ENCODE measurements around the gene OR10W1. TPM values are rescaled to one million over a fixed set of nuclear protein-coding genes. Genes with fewer than 3 reads are reported as not detected.

Gene OR10W1
- total RNA-seq, 5 donors from 2014 or later (not counting 1 experiment from before 2014, with no cell fraction given), result not detected

DNA sequence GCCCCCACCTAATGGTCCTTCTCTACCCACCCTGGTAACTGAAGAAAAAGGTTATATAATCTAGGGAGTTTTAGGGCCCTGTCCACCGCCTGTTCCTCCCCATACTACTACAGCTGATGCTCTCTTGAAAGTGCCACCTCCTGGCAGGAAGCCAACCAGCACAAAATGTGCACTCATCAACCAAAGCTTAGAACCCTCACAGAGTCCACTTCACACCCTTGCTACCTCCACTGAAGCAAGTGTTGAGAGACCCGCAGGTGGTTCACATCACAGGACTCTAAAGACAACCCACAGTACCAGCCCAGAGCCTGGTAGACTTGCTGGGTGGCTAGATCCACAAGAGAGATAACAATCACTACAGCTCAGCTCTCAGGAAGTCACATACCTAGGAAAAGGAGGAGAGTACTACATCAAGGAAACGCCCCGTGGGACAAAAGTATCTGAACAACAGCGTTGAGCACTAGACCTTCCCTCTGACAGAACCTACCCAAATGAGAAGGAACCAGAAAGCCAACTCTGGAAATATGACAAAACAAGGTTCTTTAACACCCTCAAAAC lies 17.5 kb upstream of the OR10W1 start:
- Mint-ChIP-seq H3K27ac (no peak overlapping the region), H3K4me3 (no peak overlapping the region), H3K4me1 (peaks cover 4 to 7% (median 7%) of the 10 kb centered on the region in 3 donors), H3K9me3 (peaks cover 0 to 5% (median 0%) of the 10 kb centered on the region in 3 donors), H3K27me3 (peaks cover 9% of the 10 kb centered on the region in 2 donors), H3K36me3 (no peaks in the 10 kb centered on the region)
- Histone ChIP-seq H3K4me1 (ENCODE audit: control insufficient read depth in 1 of 2, extremely low read depth in 1 of 2, insufficient read depth in 2 of 2, low read length in 2 of 2) (no peaks in the 10 kb centered on the region), H3K9me3 (no peaks in the 10 kb centered on the region), H3K4me3 (ENCODE audit: control insufficient read depth in 1 of 2, extremely low read depth in 1 of 2, low read length in 1 of 2) (no peak overlapping the region), H3K27ac (ENCODE audit: low read length) (no peak overlapping the region), H3K27me3 (replicated peaks in 1 of 2; ENCODE audit: control insufficient read depth in 2 of 2, extremely low read depth in 1 of 2, insufficient read depth in 2 of 2, low read length in 1 of 2) (peaks cover 0 to 13% of the 10 kb centered on the region in 2 experiments), H3K36me3 (ENCODE audit: control insufficient read depth in 2 of 2, extremely low read depth in 1 of 2, insufficient read depth in 1 of 2, low read length in 1 of 2) (no peaks in the 10 kb centered on the region)
- no peak for ATAC-seq (replicated peaks in 1 of 4)
- no peak for DNase-seq
- WGBS (ENCODE audit: insufficient coverage), result 80% methylated on average over 1 of the region's 5 CpGs
- CTCF ChIA-PET, result no interaction called here
- POLR2A ChIA-PET, result no interaction called here

DNA sequence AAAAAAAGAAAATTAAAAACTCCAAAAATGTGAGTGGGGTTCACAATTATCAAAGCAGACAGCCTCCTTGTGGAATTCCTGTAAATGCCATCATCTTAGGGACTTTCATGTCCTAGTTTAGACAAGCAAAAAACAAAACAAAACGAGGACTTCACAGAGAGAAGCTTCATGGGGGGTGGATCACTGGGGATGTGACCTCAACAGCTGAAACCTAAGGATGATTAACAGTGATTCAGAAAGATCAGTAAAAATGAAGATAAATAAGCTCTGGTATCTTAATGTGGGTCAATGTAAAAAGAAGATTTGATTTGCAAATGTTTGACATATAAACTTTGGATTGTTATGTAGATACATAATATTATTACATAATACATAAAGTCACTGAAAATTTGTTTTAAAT lies 8.1 kb upstream of the OR10W1 start:
- WGBS (ENCODE audit: insufficient coverage), result no CpG with 5 or more reads among the region's 1 CpG
- no peaks in the 10 kb centered on the region for H3K9me3 ChIP-seq
- H3K36me3 ChIP-seq (ENCODE audit: control insufficient read depth in 2 of 2, extremely low read depth in 1 of 2, insufficient read depth in 1 of 2, low read length in 1 of 2), result no peaks in the 10 kb centered on the region
- POLR2A ChIA-PET, result no interaction called here
- H3K27ac ChIP-seq (ENCODE audit: low read length), result no peak overlapping the region
- ATAC-seq (replicated peaks in 1 of 4), result no peak
- no peak overlapping the region for H3K4me3 ChIP-seq (ENCODE audit: control insufficient read depth in 1 of 2, extremely low read depth in 1 of 2, low read length in 1 of 2)
- Mint-ChIP-seq H3K9me3 (peaks cover 0 to 4% (median 3%) of the 10 kb centered on the region in 3 donors), H3K36me3 (no peaks in the 10 kb centered on the region), H3K4me1 (no peaks in the 10 kb centered on the region), H3K4me3 (no peak overlapping the region), H3K27ac (no peak overlapping the region), H3K27me3 (peaks cover 11 to 19% of the 10 kb centered on the region in 2 donors)
- DNase-seq, result no peak
- CTCF ChIA-PET, result no interaction called here
- H3K4me1 ChIP-seq (ENCODE audit: control insufficient read depth in 1 of 2, extremely low read depth in 1 of 2, insufficient read depth in 2 of 2, low read length in 2 of 2), result no peaks in the 10 kb centered on the region
- H3K27me3 ChIP-seq (replicated peaks in 1 of 2; ENCODE audit: control insufficient read depth in 2 of 2, extremely low read depth in 1 of 2, insufficient read depth in 2 of 2, low read length in 1 of 2), result no peaks in the 10 kb centered on the region

DNA sequence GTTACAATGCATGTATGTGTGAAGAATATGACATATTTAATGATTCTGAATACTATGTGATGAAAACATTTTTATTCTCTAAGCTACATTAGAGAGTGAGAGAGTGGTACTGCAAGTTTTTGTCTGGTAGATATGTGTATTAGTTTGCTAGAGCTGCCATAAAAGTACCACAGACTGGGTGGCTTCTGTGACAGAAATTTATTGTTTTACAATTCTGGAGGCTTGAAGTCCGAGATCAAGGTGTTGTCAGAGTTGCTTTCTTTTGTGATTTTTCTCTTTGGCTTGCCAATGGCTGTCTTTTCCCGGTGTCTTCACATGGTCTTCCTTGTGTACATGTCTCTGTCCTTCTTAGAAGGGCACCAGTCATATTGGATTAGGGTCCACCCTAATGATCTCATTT lies 6.9 kb upstream of the OR10W1 start:
- 67% methylated on average over 1 of the region's 2 CpGs for WGBS (ENCODE audit: insufficient coverage)

DNA sequence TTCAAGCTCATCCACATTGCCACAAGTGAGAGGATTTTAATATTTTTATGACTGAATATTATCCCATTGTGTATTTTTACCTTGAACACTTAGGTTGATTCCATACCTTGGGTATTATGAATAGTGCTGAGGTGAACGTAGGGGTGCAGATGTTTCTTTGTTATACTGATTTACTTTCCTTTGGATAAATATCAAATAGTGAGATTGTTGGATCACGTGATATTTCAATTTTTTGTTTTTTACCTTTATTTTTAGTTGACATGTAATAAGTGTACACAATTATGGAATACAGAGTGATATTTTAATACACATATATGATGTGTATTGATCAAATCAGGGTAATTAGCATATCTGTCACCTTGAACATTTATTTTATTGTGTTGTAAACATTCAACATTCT lies 8.1 kb downstream of the OR10W1 start:
- H3K27me3 Mint-ChIP-seq, result peaks cover 0 to 21% of the 10 kb centered on the region in 2 donors
- no peak overlapping the region for H3K4me3 Mint-ChIP-seq
- CTCF ChIA-PET, result no interaction called here
- no peak overlapping the region for H3K27ac Mint-ChIP-seq
- no CpG with 5 or more reads among the region's 2 CpGs for WGBS (ENCODE audit: insufficient coverage)
- no peak for ATAC-seq (replicated peaks in 1 of 4)
- Histone ChIP-seq H3K36me3 (ENCODE audit: control insufficient read depth in 2 of 2, extremely low read depth in 1 of 2, insufficient read depth in 1 of 2, low read length in 1 of 2) (no peaks in the 10 kb centered on the region), H3K4me3 (ENCODE audit: control insufficient read depth in 1 of 2, extremely low read depth in 1 of 2, low read length in 1 of 2) (no peak overlapping the region), H3K27ac (ENCODE audit: low read length) (no peak overlapping the region), H3K4me1 (ENCODE audit: control insufficient read depth in 1 of 2, extremely low read depth in 1 of 2, insufficient read depth in 2 of 2, low read length in 2 of 2) (no peaks in the 10 kb centered on the region), H3K9me3 (no peaks in the 10 kb centered on the region), H3K27me3 (replicated peaks in 1 of 2; ENCODE audit: control insufficient read depth in 2 of 2, extremely low read depth in 1 of 2, insufficient read depth in 2 of 2, low read length in 1 of 2) (no peaks in the 10 kb centered on the region)
- peaks cover 4 to 12% (median 10%) of the 10 kb centered on the region in 3 donors for H3K9me3 Mint-ChIP-seq
- POLR2A ChIA-PET, result no interaction called here
- H3K36me3 Mint-ChIP-seq, result no peaks in the 10 kb centered on the region
- no peak for DNase-seq
- no peaks in the 10 kb centered on the region for H3K4me1 Mint-ChIP-seq

More for the DNA sequence above, 6.9 kb upstream of the OR10W1 start:
- H3K27ac ChIP-seq (ENCODE audit: low read length), result no peak overlapping the region
- no peak for ATAC-seq (replicated peaks in 1 of 4)
- no peak for DNase-seq
- no peak overlapping the region for H3K4me3 ChIP-seq (ENCODE audit: control insufficient read depth in 1 of 2, extremely low read depth in 1 of 2, low read length in 1 of 2)
- CTCF ChIA-PET, result no interaction called here
- H3K36me3 Mint-ChIP-seq, result no peaks in the 10 kb centered on the region
- H3K9me3 Mint-ChIP-seq, result peaks cover 0 to 4% (median 3%) of the 10 kb centered on the region in 3 donors
- no peaks in the 10 kb centered on the region for H3K9me3 ChIP-seq
- H3K27ac Mint-ChIP-seq, result no peak overlapping the region
- H3K4me3 Mint-ChIP-seq, result no peak overlapping the region
- peaks cover 5 to 13% of the 10 kb centered on the region in 2 donors for H3K27me3 Mint-ChIP-seq
- H3K36me3 ChIP-seq (ENCODE audit: control insufficient read depth in 2 of 2, extremely low read depth in 1 of 2, insufficient read depth in 1 of 2, low read length in 1 of 2), result no peaks in the 10 kb centered on the region
- no peaks in the 10 kb centered on the region for H3K27me3 ChIP-seq (replicated peaks in 1 of 2; ENCODE audit: control insufficient read depth in 2 of 2, extremely low read depth in 1 of 2, insufficient read depth in 2 of 2, low read length in 1 of 2)
- H3K4me1 ChIP-seq (ENCODE audit: control insufficient read depth in 1 of 2, extremely low read depth in 1 of 2, insufficient read depth in 2 of 2, low read length in 2 of 2), result no peaks in the 10 kb centered on the region
- POLR2A ChIA-PET, result no interaction called here
- H3K4me1 Mint-ChIP-seq, result no peaks in the 10 kb centered on the region

DNA sequence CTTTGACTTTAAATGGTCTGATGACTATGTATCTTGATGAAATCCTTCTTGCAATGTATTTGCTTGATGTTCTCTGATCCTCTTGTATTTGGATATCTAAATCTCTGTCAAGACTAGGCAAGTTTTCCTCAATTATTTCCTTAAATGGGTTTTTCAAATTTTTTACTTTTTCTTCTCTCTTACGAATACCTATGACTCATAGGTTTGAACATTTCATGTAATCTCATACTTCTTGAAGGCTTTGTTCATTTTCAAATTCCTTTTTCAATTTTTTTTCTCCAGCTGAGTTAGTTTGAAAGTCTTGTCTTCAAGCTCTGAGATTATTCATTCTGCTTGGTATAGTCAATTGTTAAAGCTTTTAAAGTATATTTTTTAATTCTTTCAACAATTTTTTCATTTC lies 13.1 kb downstream of the OR10W1 start:
- no peaks in the 10 kb centered on the region for H3K4me1 ChIP-seq (ENCODE audit: control insufficient read depth in 1 of 2, extremely low read depth in 1 of 2, insufficient read depth in 2 of 2, low read length in 2 of 2)
- Mint-ChIP-seq H3K4me3 (no peak overlapping the region), H3K36me3 (no peaks in the 10 kb centered on the region), H3K4me1 (no peaks in the 10 kb centered on the region), H3K27ac (no peak overlapping the region), H3K9me3 (peaks cover 13 to 25% (median 21%) of the 10 kb centered on the region in 3 donors), H3K27me3 (peaks cover 0 to 18% of the 10 kb centered on the region in 2 donors)
- POLR2A ChIA-PET, result no interaction called here
- CTCF ChIA-PET, result no interaction called here
- ATAC-seq (replicated peaks in 1 of 4) (no peak), DNase-seq (no peak)
- no CpG with 5 or more reads among the region's 1 CpG for WGBS (ENCODE audit: insufficient coverage)
- no peaks in the 10 kb centered on the region for H3K36me3 ChIP-seq (ENCODE audit: control insufficient read depth in 2 of 2, extremely low read depth in 1 of 2, insufficient read depth in 1 of 2, low read length in 1 of 2)
- no peaks in the 10 kb centered on the region for H3K9me3 ChIP-seq
- no peak overlapping the region for H3K27ac ChIP-seq (ENCODE audit: low read length)
- no peak overlapping the region for H3K4me3 ChIP-seq (ENCODE audit: control insufficient read depth in 1 of 2, extremely low read depth in 1 of 2, low read length in 1 of 2)
- no peaks in the 10 kb centered on the region for H3K27me3 ChIP-seq (replicated peaks in 1 of 2; ENCODE audit: control insufficient read depth in 2 of 2, extremely low read depth in 1 of 2, insufficient read depth in 2 of 2, low read length in 1 of 2)

DNA sequence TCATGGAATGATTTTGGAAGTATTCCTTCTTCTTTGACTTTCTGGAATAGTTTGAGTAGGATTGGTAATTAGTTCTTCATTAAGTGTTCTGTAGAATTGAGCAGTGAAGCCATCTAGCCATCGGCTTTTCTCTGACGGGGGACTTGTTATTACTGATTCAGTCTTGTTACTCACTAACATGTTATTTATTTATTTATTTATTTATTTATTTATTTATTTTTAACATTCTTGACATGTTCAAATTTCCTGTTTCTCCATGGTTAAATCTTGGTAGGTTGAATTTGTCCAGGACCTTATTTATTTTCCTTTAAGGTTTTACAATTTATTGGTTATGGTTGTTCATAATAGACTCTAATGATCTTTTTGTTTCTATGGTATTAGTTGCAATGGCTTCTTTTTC lies 24.1 kb downstream of the OR10W1 start:
- ChIA-PET CTCF (no interaction called here), POLR2A (no interaction called here)
- DNase-seq (no peak), ATAC-seq (replicated peaks in 1 of 4) (no peak)
- Mint-ChIP-seq H3K4me1 (no peaks in the 10 kb centered on the region), H3K9me3 (peaks cover 9 to 27% (median 17%) of the 10 kb centered on the region in 3 donors), H3K27me3 (peaks cover 7 to 29% of the 10 kb centered on the region in 2 donors), H3K27ac (no peak overlapping the region), H3K36me3 (no peaks in the 10 kb centered on the region), H3K4me3 (no peak overlapping the region)
- Histone ChIP-seq H3K27ac (ENCODE audit: low read length) (no peak overlapping the region), H3K9me3 (no peaks in the 10 kb centered on the region), H3K27me3 (replicated peaks in 1 of 2; ENCODE audit: control insufficient read depth in 2 of 2, extremely low read depth in 1 of 2, insufficient read depth in 2 of 2, low read length in 1 of 2) (no peaks in the 10 kb centered on the region), H3K4me1 (ENCODE audit: control insufficient read depth in 1 of 2, extremely low read depth in 1 of 2, insufficient read depth in 2 of 2, low read length in 2 of 2) (no peaks in the 10 kb centered on the region), H3K36me3 (ENCODE audit: control insufficient read depth in 2 of 2, extremely low read depth in 1 of 2, insufficient read depth in 1 of 2, low read length in 1 of 2) (no peaks in the 10 kb centered on the region), H3K4me3 (ENCODE audit: control insufficient read depth in 1 of 2, extremely low read depth in 1 of 2, low read length in 1 of 2) (no peak overlapping the region)
- no CpG with 5 or more reads among the region's 2 CpGs for WGBS (ENCODE audit: insufficient coverage)

All from T-cell (primary cell).